WTC11 (cell line): Measurements from ENCODE around the gene CCBE1. TPM values are rescaled to one million over a fixed set of nuclear protein-coding genes. Genes with fewer than 3 reads are reported as not detected.

ENCODE experiments used
- ATAC-seq: fragments of 200-7000 bp; cut with Tn5 transposase; 2 replicates; pipeline ENCODE4 v1.10.0; 2021; ENCODE audit warnings: mild to moderate bottlenecking, moderate library complexity
- CTCF ChIA-PET: fragments of 300-600 bp; sonication (Branson Sonifier 250); formaldehyde crosslinking; loops from one replicate; lab custom pipeline; 2021; ENCODE audit warnings: antibody characterized with exemption; lab: Charles Lee
- POLR2A ChIA-PET: fragments of 350-600 bp; sonication (Branson Sonifier 250); formaldehyde crosslinking; loops from one replicate; lab custom pipeline; 2021; ENCODE audit warnings: antibody characterized with exemption; lab: Charles Lee
- DNase-seq: peaks from one replicate; pipeline ENCODE4 v3.0.0; 2021; ENCODE audit warnings: low spot score
- H3K27ac Mint-ChIP-seq: 2 replicates; pipeline ENCODE4 v1.8.0; 2021; ENCODE audit warnings: mixed read lengths
- H3K27me3 Mint-ChIP-seq: 2 replicates; pipeline ENCODE4 v1.8.0; 2021; ENCODE audit warnings: low read depth, mild to moderate bottlenecking, moderate library complexity, mixed read lengths
- H3K36me3 Mint-ChIP-seq: 2 replicates; pipeline ENCODE4 v1.8.0; 2021; ENCODE audit warnings: mixed read lengths
- H3K4me1 Mint-ChIP-seq: 2 replicates; pipeline ENCODE4 v1.8.0; 2022; ENCODE audit warnings: mixed read lengths
- H3K4me3 Mint-ChIP-seq: 2 replicates; pipeline ENCODE4 v1.8.0; 2021; ENCODE audit warnings: mild to moderate bottlenecking, moderate library complexity, mixed read lengths
- H3K9me3 Mint-ChIP-seq: 2 replicates; pipeline ENCODE4 v1.8.0; 2021; ENCODE audit warnings: mixed read lengths
- ATF2 ChIP-seq: sonication (generic); formaldehyde crosslinking; IDR thresholded peaks from 2 replicates; pipeline ENCODE4 v1.8.1; 2022; ENCODE audit warnings: low read depth, missing genetic modification reagents, borderline replicate concordance
- ATF3 ChIP-seq: sonication (generic); formaldehyde crosslinking; conservative IDR thresholded peaks from 2 replicates; pipeline ENCODE4 v1.8.1; 2022; ENCODE audit warnings: mild to moderate bottlenecking, missing genetic modification reagents
- CBFB ChIP-seq: sonication (generic); formaldehyde crosslinking; IDR thresholded peaks from 2 replicates; pipeline ENCODE4 v1.8.1; 2022; ENCODE audit warnings: mild to moderate bottlenecking, low read depth, missing genetic modification reagents
- CREB1 ChIP-seq: sonication (generic); formaldehyde crosslinking; IDR thresholded peaks from 2 replicates; pipeline ENCODE4 v1.8.0; 2023; ENCODE audit warnings: mild to moderate bottlenecking, missing genetic modification reagents
- CREM ChIP-seq: sonication (generic); formaldehyde crosslinking; IDR thresholded peaks from 2 replicates; pipeline ENCODE4 v1.8.1; 2022; ENCODE audit warnings: mild to moderate bottlenecking, missing genetic modification reagents, moderate library complexity
- ETV6 ChIP-seq: sonication (generic); formaldehyde crosslinking; IDR thresholded peaks from 2 replicates; pipeline ENCODE4 v1.8.1; 2022; ENCODE audit warnings: mild to moderate bottlenecking, missing genetic modification reagents
- FOXP1 ChIP-seq: sonication (generic); formaldehyde crosslinking; IDR thresholded peaks from 2 replicates; pipeline ENCODE4 v1.8.0; 2022; ENCODE audit warnings: missing genetic modification reagents, mild to moderate bottlenecking, moderate library complexity, borderline replicate concordance
- FOXP4 ChIP-seq: sonication (generic); formaldehyde crosslinking; IDR thresholded peaks from 2 replicates; pipeline ENCODE4 v1.8.0; 2022; ENCODE audit warnings: mild to moderate bottlenecking, missing genetic modification reagents
- GRHL2 ChIP-seq: fragments of 250-450 bp; sonication (Bioruptor Pico); IDR thresholded peaks from 2 replicates; pipeline ENCODE4 v1.8.0; 2022; ENCODE audit warnings: mild to moderate bottlenecking, moderate library complexity; ENCODE audit not compliant: insufficient replicate concordance, severe bottlenecking
- IRF1 ChIP-seq: sonication (generic); formaldehyde crosslinking; IDR thresholded peaks from 2 replicates; pipeline ENCODE4 v1.8.0; 2023; ENCODE audit warnings: missing genetic modification reagents
- KAT7 ChIP-seq: sonication (generic); formaldehyde crosslinking; IDR thresholded peaks from 2 replicates; pipeline ENCODE4 v1.8.1; 2023; ENCODE audit warnings: missing genetic modification reagents, mild to moderate bottlenecking, borderline replicate concordance
- MAX ChIP-seq: sonication (generic); formaldehyde crosslinking; IDR thresholded peaks from 2 replicates; pipeline ENCODE4 v1.8.0; 2022; ENCODE audit warnings: mild to moderate bottlenecking, missing genetic modification reagents
- MLX ChIP-seq: sonication (generic); formaldehyde crosslinking; IDR thresholded peaks from 2 replicates; pipeline ENCODE4 v1.8.1; 2023; ENCODE audit warnings: mild to moderate bottlenecking, missing genetic modification reagents, moderate library complexity
- NFATC4 ChIP-seq: fragments of 250-450 bp; sonication (Bioruptor Pico); IDR thresholded peaks from 2 replicates; pipeline ENCODE4 v1.9.0; 2021; ENCODE audit warnings: mild to moderate bottlenecking
- RELA ChIP-seq: sonication (generic); formaldehyde crosslinking; IDR thresholded peaks from 2 replicates; pipeline ENCODE4 v1.8.1; 2022; ENCODE audit warnings: missing genetic modification reagents, mild to moderate bottlenecking, borderline replicate concordance
- RORB ChIP-seq: fragments of 250-450 bp; sonication (Bioruptor Pico); IDR thresholded peaks from 2 replicates; pipeline ENCODE4 v1.9.0; 2021; ENCODE audit warnings: mild to moderate bottlenecking
- TCF7 ChIP-seq: sonication (generic); formaldehyde crosslinking; IDR thresholded peaks from 2 replicates; pipeline ENCODE4 v1.8.0; 2022; ENCODE audit warnings: mild to moderate bottlenecking, low read depth, missing genetic modification reagents, moderate library complexity
- TEAD4 ChIP-seq: sonication (generic); formaldehyde crosslinking; IDR thresholded peaks from 2 replicates; pipeline ENCODE4 v1.8.0; 2022; ENCODE audit warnings: mild to moderate bottlenecking, missing genetic modification reagents
- ZNF232 ChIP-seq: sonication (generic); formaldehyde crosslinking; IDR thresholded peaks from 2 replicates; pipeline ENCODE4 v1.8.0; 2022; ENCODE audit warnings: mild to moderate bottlenecking, missing genetic modification reagents
- ZNF425 ChIP-seq: fragments of 250-450 bp; sonication (Bioruptor Pico); conservative IDR thresholded peaks from 2 replicates; pipeline ENCODE4 v1.9.0; 2021; ENCODE audit warnings: mild to moderate bottlenecking
- ZNF532 ChIP-seq: fragments of 250-450 bp; sonication (Bioruptor Pico); IDR thresholded peaks from 2 replicates; pipeline ENCODE4 v1.9.0; 2021; ENCODE audit warnings: mild to moderate bottlenecking, borderline replicate concordance
- total RNA-seq: library from RNA; stranded (reverse); gene quantifications from 3 replicates; pipeline ENCODE4 v1.2.3, GENCODE V29; 2021

CCBE1 gene
- total RNA-seq, 1 experiment from 2014 or later, result 9.7 TPM

- TF ChIP-seq GRHL2 (CRISPR knock-in tag) (no peak), RELA (CRISPR knock-in tag) (no peak), RORB (CRISPR knock-in tag) (no peak), TCF7 (no peak), IRF1 (CRISPR knock-in tag) (no peak), NFATC4 (CRISPR knock-in tag) (no peak)
These were observed 77.4 kb downstream of the CCBE1 start (continued) for GRCh38 chr18:59619816-59620215.

GRCh38 chr18:59617468-59617932 is 79.7 kb downstream of the CCBE1 start:
- ATAC-seq (no peak), DNase-seq (no peak)
- Mint-ChIP-seq H3K9me3 (no peaks in the 10 kb centered on the region), H3K36me3 (no peaks in the 10 kb centered on the region), H3K4me1 (peaks cover 8% of the 10 kb centered on the region), H3K27me3 (no peaks in the 10 kb centered on the region), H3K27ac (no peak overlapping the region), H3K4me3 (no peak overlapping the region)
- POLR2A ChIA-PET, result no interaction called here
- CTCF ChIA-PET, result interaction anchor here (2.0 kb wide), 1 partner anchor 206 kb away, joined by 10 read pairs; no protein-coding TSS in a partner anchor
- TF ChIP-seq KAT7 (CRISPR knock-in tag), result no peak
- no peak for TF ChIP-seq TEAD4 (CRISPR knock-in tag)
- TF ChIP-seq ZNF232 (CRISPR knock-in tag), result no peak
- TF ChIP-seq ATF3, result no peak
- TF ChIP-seq CREB1 (CRISPR knock-in tag), result no peak
- no peak for TF ChIP-seq ZNF425 (CRISPR knock-in tag)
- TF ChIP-seq CBFB (CRISPR knock-in tag), result no peak
- TF ChIP-seq ATF2, result no peak
- TF ChIP-seq NFATC4 (CRISPR knock-in tag), result no peak
- no peak for TF ChIP-seq RORB (CRISPR knock-in tag)
- TF ChIP-seq MAX (CRISPR knock-in tag), result no peak
- TF ChIP-seq MLX, result no peak
- no peak for TF ChIP-seq CREM

- Mint-ChIP-seq H3K4me3 (no peak overlapping the region), H3K9me3 (no peaks in the 10 kb centered on the region), H3K27ac (no peak overlapping the region), H3K4me1 (peaks cover 8% of the 10 kb centered on the region), H3K36me3 (no peaks in the 10 kb centered on the region), H3K27me3 (no peaks in the 10 kb centered on the region)
- DNase-seq, result no peak
- ATAC-seq, result no peak
- POLR2A ChIA-PET, result no interaction called here
- CTCF ChIA-PET, result interaction anchor here (2.0 kb wide), 1 partner anchor 207 kb away, joined by 10 read pairs; no protein-coding TSS in a partner anchor
- TF ChIP-seq ZNF532 (CRISPR knock-in tag), result no peak
- no peak for TF ChIP-seq RELA (CRISPR knock-in tag)
- no peak for TF ChIP-seq FOXP1
- no peak for TF ChIP-seq FOXP4 (CRISPR knock-in tag)
- no peak for TF ChIP-seq ETV6 (CRISPR knock-in tag)
These were observed 80.7 kb downstream of the CCBE1 start for GRCh38 chr18:59616501-59616900.
